Esophagus squamous epithelium (tissue), 5 donors: ENCODE results near the gene SLC4A4. TPM values are rescaled to one million over a fixed set of nuclear protein-coding genes. Genes with fewer than 3 reads are reported as not detected.

Source experiments
- DNase-seq: peaks from one replicate; lab custom pipeline; 2025; lab: John Stamatoyannopoulos, UW
- H3K27ac ChIP-seq, 4 donors: fragments of 200-600 bp; sonication (generic); one replicate each; pipeline ENCODE4 v1.5.1; 2016 to 2019; ENCODE audit warnings: mild to moderate bottlenecking in 1 of 4
- H3K27me3 ChIP-seq, 4 donors: fragments of 200-600 bp; sonication (generic); 1 replicate in 3 of 4; 2 replicates in 1 of 4; pipeline versions ENCODE4 v1.5.1 to v1.6.0; 2017 to 2021; ENCODE audit warnings: antibody characterized with exemption in 1 of 4
- H3K36me3 ChIP-seq, 3 donors: fragments of 200-600 bp; sonication (generic); one replicate each; pipeline ENCODE4 v1.5.1; 2016 to 2019
- H3K4me1 ChIP-seq, 3 donors: fragments of 200-600 bp; sonication (generic); one replicate each; pipeline ENCODE4 v1.5.1; 2017 to 2019
- H3K4me3 ChIP-seq, 4 donors: fragments of 200-600 bp; sonication (generic); 1 replicate in 3 of 4; 2 replicates in 1 of 4; pipeline ENCODE4 v1.5.1; 2016 to 2019; ENCODE audit warnings: mild to moderate bottlenecking in 2 of 4, moderate library complexity in 1 of 4
- H3K9me3 ChIP-seq, 3 donors: fragments of 200-600 bp; sonication (generic); one replicate each; pipeline ENCODE4 v1.5.1; 2016 to 2019
- POLR2A ChIP-seq, 4 donors: fragments of 450-650 bp; IDR thresholded peaks; one replicate each; pipeline ENCODE4 v1.6.1; 2017; ENCODE audit warnings: antibody characterized with exemption in 4 of 4, mild to moderate bottlenecking in 4 of 4, moderate library complexity in 3 of 4
- WGBS, 2 donors: methylation state at CpG; one replicate each; pipeline ENCODE4 v1.1.5; 2018; 5-methylcytosine and 5-hydroxymethylcytosine counted together
- intact Hi-C: fragments of 100-400 bp; cut with DNase I; formaldehyde crosslinking; loops from one replicate; pipeline ENCODE4 v1.15.0; 2022
- total RNA-seq, 4 donors: library from RNA; depleted of rRNA; stranded (reverse); fragments of >200 nt; gene quantifications; one replicate each; pipeline ENCODE4 v1.1.0, GENCODE V29; 2016
- TF ChIP-seq, protein P1 (sequence below), 6 experiments: fragments of 450-650 bp in 4 of 6; fragments of 200-600 bp in 2 of 6; sonication (generic) in 2 of 6; IDR thresholded peaks; one replicate each; pipeline ENCODE4 v1.5.1; 2016 to 2019; ENCODE audit warnings: antibody characterized with exemption in 6 of 6, mild to moderate bottlenecking in 4 of 6, moderate library complexity in 4 of 6
- donor health status: DM: yes; HTN: yes; CAD: no.

SLC4A4 gene
- total RNA-seq, 4 donors from 2014 or later, result 0.48 to 2.1 (median 1.1) TPM

DNA sequence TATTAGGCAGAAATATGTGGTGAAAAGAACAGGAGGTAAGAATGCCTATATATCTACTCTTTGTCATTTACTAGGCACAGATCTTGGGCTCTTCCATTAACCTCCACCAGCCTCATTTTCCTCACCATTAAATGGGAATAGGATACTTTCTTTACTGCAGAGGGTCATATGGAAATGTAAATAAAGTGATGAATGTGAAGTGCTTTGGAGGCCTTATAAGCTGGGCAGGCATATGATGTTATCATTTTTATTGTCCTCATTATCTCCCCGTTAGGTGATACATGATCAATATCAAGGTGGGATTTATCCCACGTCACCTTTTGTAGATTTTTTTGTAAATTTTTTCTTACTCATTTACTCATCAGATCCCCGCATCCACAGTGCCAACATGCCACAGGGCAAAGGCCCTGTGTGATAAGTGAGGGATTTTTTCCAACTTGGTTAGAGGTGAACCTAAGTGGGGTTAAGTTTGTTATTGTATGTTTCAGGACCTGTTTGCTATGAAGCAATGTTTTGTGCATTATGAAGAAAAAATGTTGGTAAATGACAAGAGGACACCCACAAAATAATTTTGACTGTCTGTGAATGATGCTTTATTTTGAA is 107.8 kb downstream of the SLC4A4 start:
- no peak for DNase-seq
- no peaks in the 10 kb centered on the region for H3K27me3 ChIP-seq
- no peak overlapping the region for H3K27ac ChIP-seq
- intact Hi-C loops, result no loop called here
- no peak overlapping the region for H3K4me3 ChIP-seq
- H3K9me3 ChIP-seq, result no peaks in the 10 kb centered on the region
- no peak for TF ChIP-seq POLR2A (IDR thresholded peaks at IDR 0.05)
- TF ChIP-seq, protein P1, sequence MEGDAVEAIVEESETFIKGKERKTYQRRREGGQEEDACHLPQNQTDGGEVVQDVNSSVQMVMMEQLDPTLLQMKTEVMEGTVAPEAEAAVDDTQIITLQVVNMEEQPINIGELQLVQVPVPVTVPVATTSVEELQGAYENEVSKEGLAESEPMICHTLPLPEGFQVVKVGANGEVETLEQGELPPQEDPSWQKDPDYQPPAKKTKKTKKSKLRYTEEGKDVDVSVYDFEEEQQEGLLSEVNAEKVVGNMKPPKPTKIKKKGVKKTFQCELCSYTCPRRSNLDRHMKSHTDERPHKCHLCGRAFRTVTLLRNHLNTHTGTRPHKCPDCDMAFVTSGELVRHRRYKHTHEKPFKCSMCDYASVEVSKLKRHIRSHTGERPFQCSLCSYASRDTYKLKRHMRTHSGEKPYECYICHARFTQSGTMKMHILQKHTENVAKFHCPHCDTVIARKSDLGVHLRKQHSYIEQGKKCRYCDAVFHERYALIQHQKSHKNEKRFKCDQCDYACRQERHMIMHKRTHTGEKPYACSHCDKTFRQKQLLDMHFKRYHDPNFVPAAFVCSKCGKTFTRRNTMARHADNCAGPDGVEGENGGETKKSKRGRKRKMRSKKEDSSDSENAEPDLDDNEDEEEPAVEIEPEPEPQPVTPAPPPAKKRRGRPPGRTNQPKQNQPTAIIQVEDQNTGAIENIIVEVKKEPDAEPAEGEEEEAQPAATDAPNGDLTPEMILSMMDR (IDR thresholded peaks at IDR 0.05), result no peak
- H3K4me1 ChIP-seq, result no peaks in the 10 kb centered on the region
- H3K36me3 ChIP-seq, result no peaks in the 10 kb centered on the region
- WGBS, 2 donors, result 72 to 76% methylated on average over 3 of the region's 3 CpGs

DNA sequence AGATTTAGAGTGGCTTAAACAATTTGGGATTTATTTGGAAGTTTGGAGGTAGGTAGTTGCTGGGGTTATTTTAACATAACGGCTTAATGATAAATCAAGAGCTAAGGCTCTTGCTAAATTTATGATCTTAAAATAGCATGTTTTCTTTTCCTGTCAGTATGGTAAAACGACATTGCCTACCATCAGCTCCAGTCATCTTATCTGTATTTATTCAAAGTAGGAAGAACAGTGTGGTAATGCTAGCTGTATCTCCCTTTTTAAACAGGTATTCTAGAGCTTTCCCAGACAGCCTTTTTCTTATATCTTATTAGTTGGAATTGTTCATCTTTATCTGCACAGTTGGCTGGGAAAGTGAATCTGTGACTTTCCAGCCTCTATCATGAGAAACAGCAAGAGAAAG is 110.2 kb downstream of the SLC4A4 start:
- Histone ChIP-seq H3K36me3 (no peaks in the 10 kb centered on the region), H3K27ac (no peak overlapping the region), H3K4me1 (no peaks in the 10 kb centered on the region), H3K27me3 (no peaks in the 10 kb centered on the region), H3K4me3 (no peak overlapping the region), H3K9me3 (no peaks in the 10 kb centered on the region)
- no peak for DNase-seq
- 23 to 51% methylated on average over 2 of the region's 2 CpGs for WGBS, 2 donors
- no peak for TF ChIP-seq POLR2A (IDR thresholded peaks at IDR 0.05)
- TF ChIP-seq, protein P1 (IDR thresholded peaks at IDR 0.05), result no peak
- intact Hi-C loops, result no loop called here

DNA sequence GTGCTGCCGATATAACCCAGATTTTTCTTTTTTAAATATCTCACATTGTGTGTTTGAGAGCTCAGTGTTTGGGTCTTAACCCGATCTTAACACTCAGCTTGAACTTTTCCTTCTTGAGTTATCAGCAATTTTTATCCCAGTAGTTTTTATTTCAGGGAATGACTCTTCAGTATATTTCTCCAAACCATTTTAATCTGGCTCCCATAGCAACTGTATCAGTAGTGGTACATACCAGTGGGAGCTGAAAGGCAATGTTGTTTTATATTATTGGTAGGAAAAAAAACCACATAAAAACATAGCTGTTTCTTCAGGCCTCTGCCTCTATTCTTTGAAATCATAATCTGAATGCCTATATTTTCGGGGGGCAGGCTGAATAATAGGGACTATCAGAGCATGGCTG is 111.1 kb downstream of the SLC4A4 start:
- no peak for DNase-seq
- intact Hi-C loops, result no loop called here
- Histone ChIP-seq H3K27me3 (no peaks in the 10 kb centered on the region), H3K4me3 (no peak overlapping the region), H3K27ac (no peak overlapping the region), H3K36me3 (no peaks in the 10 kb centered on the region), H3K9me3 (no peaks in the 10 kb centered on the region), H3K4me1 (no peaks in the 10 kb centered on the region)
- WGBS, 2 donors, result 46 to 48% methylated on average over 3 of the region's 3 CpGs
- TF ChIP-seq POLR2A (IDR thresholded peaks at IDR 0.05), result no peak
- TF ChIP-seq, protein P1 (IDR thresholded peaks at IDR 0.05), result no peak

DNA sequence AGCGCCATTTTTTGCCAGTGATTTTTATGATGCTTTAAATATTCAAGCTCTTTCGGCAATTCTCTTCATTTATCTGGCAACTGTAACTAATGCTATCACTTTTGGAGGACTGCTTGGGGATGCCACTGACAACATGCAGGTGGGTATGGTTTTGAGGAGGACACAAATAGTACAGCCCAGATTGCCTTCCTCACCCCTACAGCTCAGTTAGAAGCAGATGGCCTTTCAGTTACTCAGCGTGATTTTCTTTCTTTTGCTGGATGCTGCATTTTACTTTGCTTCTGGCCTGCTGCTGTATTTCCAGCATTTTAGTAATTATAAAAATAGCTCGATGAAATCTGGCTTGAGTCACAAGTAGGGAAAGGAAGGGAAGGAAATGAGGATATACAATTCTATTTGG is 114.7 kb downstream of the SLC4A4 start:
- no peak for DNase-seq
- TF ChIP-seq, protein P1 (IDR thresholded peaks at IDR 0.05), result no peak
- TF ChIP-seq POLR2A (IDR thresholded peaks at IDR 0.05), result no peak
- Histone ChIP-seq H3K4me1 (peaks cover 0 to 4% (median 0%) of the 10 kb centered on the region in 3 donors), H3K36me3 (no peaks in the 10 kb centered on the region), H3K27me3 (no peaks in the 10 kb centered on the region), H3K27ac (no peak overlapping the region), H3K9me3 (no peaks in the 10 kb centered on the region), H3K4me3 (no peak overlapping the region)
- intact Hi-C loops, result no loop called here
- 80 to 84% methylated on average over 4 of the region's 4 CpGs for WGBS, 2 donors

DNA sequence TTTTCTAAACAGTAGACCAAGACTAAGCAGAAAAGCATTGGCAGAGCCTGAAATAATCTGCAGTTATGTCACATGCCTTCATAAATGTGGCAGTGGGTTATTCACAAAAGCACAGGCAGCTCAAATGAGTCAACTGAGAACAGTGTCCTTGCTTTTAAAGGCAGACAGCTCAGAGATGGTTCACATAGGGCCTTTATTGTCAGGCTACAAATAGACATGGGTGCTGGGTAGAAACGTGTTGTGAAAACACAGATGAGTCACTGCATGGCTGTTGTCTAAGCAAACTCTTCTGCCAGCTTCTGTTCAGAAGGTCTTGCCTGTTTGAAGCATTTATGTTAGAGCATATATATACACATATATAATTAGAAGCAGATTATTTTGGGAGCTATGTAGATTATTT is 118.0 kb downstream of the SLC4A4 start:
- no peak for DNase-seq
- TF ChIP-seq POLR2A (IDR thresholded peaks at IDR 0.05), result no peak
- WGBS, 2 donors, result 9 to 23% methylated on average over 1 of the region's 1 CpG
- no peaks in the 10 kb centered on the region for H3K36me3 ChIP-seq
- H3K27ac ChIP-seq, result no peak overlapping the region
- H3K4me3 ChIP-seq, result no peak overlapping the region
- intact Hi-C loops, result no loop called here
- no peaks in the 10 kb centered on the region for H3K9me3 ChIP-seq
- no peaks in the 10 kb centered on the region for H3K27me3 ChIP-seq
- peaks cover 0 to 4% (median 0%) of the 10 kb centered on the region in 3 donors for H3K4me1 ChIP-seq
